CD4-positive, alpha-beta T cell treated with Interleukin-2 at 100 ng/mL for 4 hours (primary cell): Measurements from ENCODE around the gene ZNF512B.
"Not testable (repeated sequence)": the region's sequence is repeated elsewhere in the genome, so short reads cannot be mapped to it uniquely, and the experiment has no call there.

Experiments used
- DNase-seq: peaks from one replicate; pipeline ENCODE4 v3.0.0-alpha.2; 2020; ENCODE audit warnings: low spot score

Gene ZNF512B

GRCh38 chr20:63978319-63979228 is 8.8 kb upstream of the ZNF512B start:
- DNase-seq = peak; percentile 44

GRCh38 chr20:63977739-63978276 is 8.1 kb upstream of the ZNF512B start:
- DNase-seq = peak; percentile 72

GRCh38 chr20:63976980-63977738 is 7.4 kb upstream of the ZNF512B start:
- DNase-seq = no peak

GRCh38 chr20:63976511-63976910 is 6.8 kb upstream of the ZNF512B start:
- DNase-seq = not testable (repeated sequence)

GRCh38 chr20:63974402-63975200 is 4.9 kb upstream of the ZNF512B start:
- DNase-seq = no peak

- peak; percentile 77 for DNase-seq
These were observed 4.1 kb upstream of the ZNF512B start for GRCh38 chr20:63973636-63974401.

- DNase-seq = no peak
These were observed 3.4 kb upstream of the ZNF512B start for GRCh38 chr20:63973160-63973479.

- no peak for DNase-seq
These were observed 2.8 kb upstream of the ZNF512B start for GRCh38 chr20:63972312-63973159.

- DNase-seq = not testable (repeated sequence)
These were observed 2.2 kb upstream of the ZNF512B start for GRCh38 chr20:63971960-63972311.

GRCh38 chr20:63970714-63971431 is 1.1 kb upstream of the ZNF512B start:
- no peak for DNase-seq

GRCh38 chr20:63968928-63969760 is 586 bp downstream of the ZNF512B start:
- peak; percentile 29 for DNase-seq

GRCh38 chr20:63968136-63968927 is 1.4 kb downstream of the ZNF512B start:
- no peak for DNase-seq

- no peak for DNase-seq
These were observed 2.2 kb downstream of the ZNF512B start for GRCh38 chr20:63967330-63968135.

- no peak for DNase-seq
These were observed 2.8 kb downstream of the ZNF512B start for GRCh38 chr20:63966944-63967322.

GRCh38 chr20:63966172-63966943 is 3.4 kb downstream of the ZNF512B start:
- DNase-seq = no peak

GRCh38 chr20:63964412-63964811 is 5.3 kb downstream of the ZNF512B start:
- no peak for DNase-seq
